SU-DHL-6 (cell line): ENCODE measurements around the gene EXOSC10.

Experiments used
- H2AFZ ChIP-seq: fragments of 200-600 bp; sonication (generic); 2 replicates; pipeline ENCODE4 v1.6.1; 2014; ENCODE audit warnings: low read depth, mild to moderate bottlenecking, moderate library complexity, mixed read lengths, antibody characterized with exemption, low read length; ENCODE audit not compliant: severe bottlenecking
- H3F3A ChIP-seq: fragments of 200-600 bp; shearing (Covaris generic); 2 replicates; pipeline ENCODE4 v1.6.0; 2016; ENCODE audit warnings: antibody characterized with exemption, mild to moderate bottlenecking; ENCODE audit not compliant: insufficient read depth
- H3K27ac ChIP-seq: fragments of 200-600 bp; sonication (generic); 2 replicates; pipeline ENCODE4 v1.5.1; 2016; ENCODE audit warnings: low read depth, mild to moderate bottlenecking, low read length, moderate library complexity, mixed read lengths
- H3K27me3 ChIP-seq: fragments of 200-600 bp; sonication (generic), shearing (Covaris generic); 2 replicates; pipeline ENCODE4 v1.6.0; 2014; ENCODE audit warnings: mild to moderate bottlenecking, low read length
- H3K36me3 ChIP-seq: fragments of 200-600 bp; sonication (generic); 2 replicates; pipeline ENCODE4 v1.6.1; 2014; ENCODE audit warnings: mild to moderate bottlenecking, low read length, mixed read lengths
- H3K4me2 ChIP-seq: fragments of 300-600, 200-600 bp; shearing (Covaris generic), sonication (generic); 2 replicates; pipeline ENCODE4 v1.6.0; 2014; ENCODE audit warnings: low read length, low read depth, mild to moderate bottlenecking; ENCODE audit not compliant: poor library complexity, severe bottlenecking
- H3K4me3 ChIP-seq: fragments of 200-600 bp; sonication (generic); 2 replicates; pipeline ENCODE4 v1.5.1; 2014; ENCODE audit warnings: antibody characterized with exemption, low read length, mild to moderate bottlenecking, mixed read lengths; ENCODE audit not compliant: insufficient read depth, poor library complexity, severe bottlenecking
- H3K79me2 ChIP-seq: fragments of 200-600 bp; sonication (generic); 2 replicates; pipeline ENCODE4 v1.6.1; 2014; ENCODE audit warnings: mild to moderate bottlenecking, low read length, moderate library complexity; ENCODE audit not compliant: insufficient read depth
- H3K9ac ChIP-seq: fragments of 200-600 bp; sonication (generic); 2 replicates; pipeline ENCODE4 v1.7.0; 2014; ENCODE audit warnings: mild to moderate bottlenecking, low read length
- H3K9me2 ChIP-seq: fragments of 200-600 bp; sonication (generic); replicated peaks from 2 replicates; pipeline ENCODE4 v1.6.1; 2014; ENCODE audit warnings: low read length; ENCODE audit not compliant: insufficient read depth
- H3K9me3 ChIP-seq: fragments of 200-600 bp; sonication (generic); 2 replicates; pipeline ENCODE4 v1.6.1; 2014; ENCODE audit warnings: low read length, mixed read lengths; ENCODE audit not compliant: insufficient read depth
- H4K20me1 ChIP-seq: fragments of 200-600 bp; sonication (generic); 2 replicates; pipeline ENCODE4 v1.6.1; 2014; ENCODE audit warnings: low read depth, mild to moderate bottlenecking, antibody characterized with exemption, low read length, moderate library complexity, mixed read lengths
- EZH2phosphoT487 ChIP-seq: fragments of 200-600 bp; sonication (generic), shearing (Covaris generic); conservative IDR thresholded peaks from 2 replicates; pipeline ENCODE4 v1.6.1; 2018; ENCODE audit warnings: mild to moderate bottlenecking, antibody characterized with exemption, low read length, moderate library complexity, mixed read lengths
- TF ChIP-seq, protein P1 (sequence below): fragments of 200-600 bp; sonication (generic); IDR thresholded peaks from one replicate; pipeline ENCODE4 v1.5.1; 2017; ENCODE audit warnings: antibody characterized with exemption, mild to moderate bottlenecking, low read length, moderate library complexity; ENCODE audit not compliant: insufficient read depth, poor library complexity, severe bottlenecking

EXOSC10 gene

DNA sequence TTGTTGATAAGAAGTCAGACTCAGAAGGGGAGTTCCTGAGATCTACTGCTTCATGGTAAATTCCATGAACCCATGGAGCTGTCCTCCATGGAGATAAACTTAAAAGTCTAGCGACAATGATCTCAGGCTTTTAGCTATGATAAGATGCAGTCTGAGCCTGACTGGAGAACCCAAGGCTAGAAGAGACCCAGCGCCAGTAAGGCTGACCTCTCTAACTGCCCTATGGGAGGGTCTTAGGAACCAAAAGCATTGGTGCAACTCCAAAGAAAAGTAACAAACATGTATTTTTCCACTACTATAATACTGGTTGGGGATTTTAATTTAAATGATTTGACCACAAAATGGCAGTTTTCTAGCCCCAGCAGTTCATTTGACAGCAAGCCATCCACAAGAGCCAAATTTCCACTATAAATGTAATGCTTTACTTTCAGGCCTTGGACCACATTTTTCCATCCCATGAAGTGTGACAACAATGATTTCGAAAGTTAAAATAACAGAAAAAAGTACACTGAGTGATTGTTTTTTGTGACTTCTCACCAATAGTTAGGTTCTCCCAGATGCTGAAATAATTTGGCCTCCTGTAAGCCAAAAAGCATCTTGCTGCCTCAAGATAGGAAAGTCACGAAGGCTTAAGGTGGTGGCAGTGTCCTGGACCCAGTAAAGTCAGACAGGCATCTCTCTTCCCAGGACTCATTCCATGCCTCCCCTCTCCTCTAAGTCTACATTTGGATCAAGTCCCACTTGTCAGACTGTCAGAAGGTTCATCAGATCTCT, 43.1 kb upstream of the EXOSC10 start:
- Histone ChIP-seq H3K79me2 (no peaks in the 10 kb centered on the region), H3K36me3 (no peaks in the 10 kb centered on the region), H3K9me2 (no peaks in the 10 kb centered on the region), H3K4me2 (no peak overlapping the region), H3K9me3 (no peaks in the 10 kb centered on the region), H2AFZ (no peak overlapping the region), H4K20me1 (no peaks in the 10 kb centered on the region), H3K27ac (no peak overlapping the region), H3K9ac (no peak overlapping the region), H3K27me3 (no peaks in the 10 kb centered on the region), H3K4me3 (no peak overlapping the region), H3F3A (no peaks in the 10 kb centered on the region)
- TF ChIP-seq EZH2phosphoT487 = no peak
- TF ChIP-seq, protein P1, sequence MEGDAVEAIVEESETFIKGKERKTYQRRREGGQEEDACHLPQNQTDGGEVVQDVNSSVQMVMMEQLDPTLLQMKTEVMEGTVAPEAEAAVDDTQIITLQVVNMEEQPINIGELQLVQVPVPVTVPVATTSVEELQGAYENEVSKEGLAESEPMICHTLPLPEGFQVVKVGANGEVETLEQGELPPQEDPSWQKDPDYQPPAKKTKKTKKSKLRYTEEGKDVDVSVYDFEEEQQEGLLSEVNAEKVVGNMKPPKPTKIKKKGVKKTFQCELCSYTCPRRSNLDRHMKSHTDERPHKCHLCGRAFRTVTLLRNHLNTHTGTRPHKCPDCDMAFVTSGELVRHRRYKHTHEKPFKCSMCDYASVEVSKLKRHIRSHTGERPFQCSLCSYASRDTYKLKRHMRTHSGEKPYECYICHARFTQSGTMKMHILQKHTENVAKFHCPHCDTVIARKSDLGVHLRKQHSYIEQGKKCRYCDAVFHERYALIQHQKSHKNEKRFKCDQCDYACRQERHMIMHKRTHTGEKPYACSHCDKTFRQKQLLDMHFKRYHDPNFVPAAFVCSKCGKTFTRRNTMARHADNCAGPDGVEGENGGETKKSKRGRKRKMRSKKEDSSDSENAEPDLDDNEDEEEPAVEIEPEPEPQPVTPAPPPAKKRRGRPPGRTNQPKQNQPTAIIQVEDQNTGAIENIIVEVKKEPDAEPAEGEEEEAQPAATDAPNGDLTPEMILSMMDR = no peak

DNA sequence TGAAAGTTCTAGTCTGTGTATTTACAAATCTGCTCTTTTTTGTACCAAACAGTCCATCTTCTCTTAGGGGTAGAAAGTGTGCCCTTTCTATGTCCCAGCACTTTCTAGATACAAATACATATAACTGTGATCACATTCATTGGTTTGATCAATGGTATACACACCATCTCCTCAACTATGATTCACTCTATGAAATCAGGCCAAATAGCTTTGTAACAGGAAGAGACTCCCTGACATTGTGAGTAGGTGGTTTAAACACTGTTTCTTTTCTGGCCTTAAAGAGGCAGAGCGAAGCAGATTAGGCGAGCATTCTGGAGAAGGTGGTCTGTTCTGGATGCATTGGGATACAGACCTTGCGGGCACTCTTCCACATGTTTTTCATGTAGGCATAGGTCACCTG, 39.3 kb upstream of the EXOSC10 start:
- Histone ChIP-seq H2AFZ (no peak overlapping the region), H3K4me3 (no peak overlapping the region), H3F3A (no peaks in the 10 kb centered on the region), H3K4me2 (no peak overlapping the region), H3K27ac (no peak overlapping the region), H3K27me3 (no peaks in the 10 kb centered on the region), H3K36me3 (peaks cover 5% of the 10 kb centered on the region; the same call in 1 of the 2 replicates), H3K9me3 (no peaks in the 10 kb centered on the region), H3K79me2 (no peaks in the 10 kb centered on the region), H3K9me2 (no peaks in the 10 kb centered on the region), H3K9ac (no peak overlapping the region), H4K20me1 (no peaks in the 10 kb centered on the region)
- TF ChIP-seq, protein P1 = no peak
- no peak for TF ChIP-seq EZH2phosphoT487

DNA sequence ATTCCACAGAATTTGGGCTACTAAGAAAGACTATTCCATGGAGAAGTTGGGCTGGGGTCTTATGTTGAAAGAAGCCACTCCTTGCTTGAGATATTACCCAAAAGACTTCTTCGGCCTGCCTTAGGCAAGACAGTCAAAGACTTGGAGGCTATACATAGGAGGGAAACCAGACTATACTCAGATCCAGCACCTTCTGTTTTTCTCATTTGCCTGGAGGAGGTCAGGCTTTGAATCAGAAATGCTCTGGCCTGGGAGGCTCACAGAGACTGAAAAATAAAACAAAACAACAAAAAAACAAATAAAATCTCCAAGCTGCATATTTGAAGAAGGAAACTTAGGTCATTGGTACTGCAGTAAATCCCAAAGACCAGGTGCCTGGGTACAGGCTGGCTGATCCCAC, 38.4 kb upstream of the EXOSC10 start:
- TF ChIP-seq EZH2phosphoT487 = no peak
- TF ChIP-seq, protein P1 = no peak
- H3K9me2 ChIP-seq = no peaks in the 10 kb centered on the region
- no peaks in the 10 kb centered on the region for H3K27me3 ChIP-seq
- H3K4me2 ChIP-seq = no peak overlapping the region
- no peak overlapping the region for H3K27ac ChIP-seq
- no peak overlapping the region for H3K4me3 ChIP-seq
- H3K36me3 ChIP-seq = peaks cover 5% of the 10 kb centered on the region; the same call in 1 of the 2 replicates
- no peaks in the 10 kb centered on the region for H3K9me3 ChIP-seq
- H3F3A ChIP-seq = no peaks in the 10 kb centered on the region
- H4K20me1 ChIP-seq = no peaks in the 10 kb centered on the region
- H2AFZ ChIP-seq = no peak overlapping the region
- no peaks in the 10 kb centered on the region for H3K79me2 ChIP-seq
- H3K9ac ChIP-seq = no peak overlapping the region
